Measurements from ENCODE around the gene STRIP2.

The STRIP2 gene

DNA sequence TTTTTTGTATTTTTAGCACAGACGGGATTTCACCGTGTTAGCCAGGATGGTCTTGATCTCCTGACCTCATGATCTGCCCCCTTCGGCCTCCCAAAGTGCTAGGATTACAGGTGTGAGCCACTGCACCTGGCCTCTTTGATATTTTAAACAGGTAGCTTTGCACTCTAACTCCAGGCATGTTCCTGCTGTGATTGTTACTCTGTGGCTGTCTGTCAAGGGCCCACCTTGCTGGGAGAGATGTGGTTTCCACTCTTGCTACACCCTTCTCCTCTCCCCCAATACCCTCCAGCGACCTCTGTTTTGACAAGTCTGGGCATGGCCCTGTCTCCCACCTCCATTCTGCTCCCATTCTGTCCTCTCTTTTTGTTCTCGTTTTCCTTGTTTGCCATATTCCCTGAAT, 85.2 kb downstream of the STRIP2 start:
- Histone ChIP-seq H3K4me3 (ENCODE audit: low read length) (no peak overlapping the region), H3K79me2 (ENCODE audit: control insufficient read depth, low read length) (no peaks in the 10 kb centered on the region), H3K4me1 (ENCODE audit: control insufficient read depth, low read length) (no peaks in the 10 kb centered on the region), H3K9me2 (replicated peaks; ENCODE audit: control insufficient read depth, low read length) (no peaks in the 10 kb centered on the region), H3K27ac (ENCODE audit: low read depth, low read length) (no peak overlapping the region), H3K36me3 (ENCODE audit: control insufficient read depth, low read length) (no peaks in the 10 kb centered on the region), H4K20me1 (ENCODE audit: control insufficient read depth, insufficient read depth, low read depth, low read length) (no peaks in the 10 kb centered on the region), H3K27me3 (ENCODE audit: control insufficient read depth, low read length) (peaks cover 9% of the 10 kb centered on the region; the same call in 1 of the 2 replicates), H3K4me2 (ENCODE audit: low read length) (no peak overlapping the region), H3K9me3 (ENCODE audit: control insufficient read depth, insufficient read depth, low read length) (no peaks in the 10 kb centered on the region), H3F3A (ENCODE audit: control insufficient read depth, insufficient read depth) (no peaks in the 10 kb centered on the region)
- TF ChIP-seq EZH2phosphoT487 (IDR thresholded peaks at IDR 0.05; ENCODE audit: borderline replicate concordance, low read length): no peak
- TF ChIP-seq, protein P1, sequence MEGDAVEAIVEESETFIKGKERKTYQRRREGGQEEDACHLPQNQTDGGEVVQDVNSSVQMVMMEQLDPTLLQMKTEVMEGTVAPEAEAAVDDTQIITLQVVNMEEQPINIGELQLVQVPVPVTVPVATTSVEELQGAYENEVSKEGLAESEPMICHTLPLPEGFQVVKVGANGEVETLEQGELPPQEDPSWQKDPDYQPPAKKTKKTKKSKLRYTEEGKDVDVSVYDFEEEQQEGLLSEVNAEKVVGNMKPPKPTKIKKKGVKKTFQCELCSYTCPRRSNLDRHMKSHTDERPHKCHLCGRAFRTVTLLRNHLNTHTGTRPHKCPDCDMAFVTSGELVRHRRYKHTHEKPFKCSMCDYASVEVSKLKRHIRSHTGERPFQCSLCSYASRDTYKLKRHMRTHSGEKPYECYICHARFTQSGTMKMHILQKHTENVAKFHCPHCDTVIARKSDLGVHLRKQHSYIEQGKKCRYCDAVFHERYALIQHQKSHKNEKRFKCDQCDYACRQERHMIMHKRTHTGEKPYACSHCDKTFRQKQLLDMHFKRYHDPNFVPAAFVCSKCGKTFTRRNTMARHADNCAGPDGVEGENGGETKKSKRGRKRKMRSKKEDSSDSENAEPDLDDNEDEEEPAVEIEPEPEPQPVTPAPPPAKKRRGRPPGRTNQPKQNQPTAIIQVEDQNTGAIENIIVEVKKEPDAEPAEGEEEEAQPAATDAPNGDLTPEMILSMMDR (IDR thresholded peaks at IDR 0.05; ENCODE audit: low read depth, low read length, poor library complexity, severe bottlenecking): no peak

DNA sequence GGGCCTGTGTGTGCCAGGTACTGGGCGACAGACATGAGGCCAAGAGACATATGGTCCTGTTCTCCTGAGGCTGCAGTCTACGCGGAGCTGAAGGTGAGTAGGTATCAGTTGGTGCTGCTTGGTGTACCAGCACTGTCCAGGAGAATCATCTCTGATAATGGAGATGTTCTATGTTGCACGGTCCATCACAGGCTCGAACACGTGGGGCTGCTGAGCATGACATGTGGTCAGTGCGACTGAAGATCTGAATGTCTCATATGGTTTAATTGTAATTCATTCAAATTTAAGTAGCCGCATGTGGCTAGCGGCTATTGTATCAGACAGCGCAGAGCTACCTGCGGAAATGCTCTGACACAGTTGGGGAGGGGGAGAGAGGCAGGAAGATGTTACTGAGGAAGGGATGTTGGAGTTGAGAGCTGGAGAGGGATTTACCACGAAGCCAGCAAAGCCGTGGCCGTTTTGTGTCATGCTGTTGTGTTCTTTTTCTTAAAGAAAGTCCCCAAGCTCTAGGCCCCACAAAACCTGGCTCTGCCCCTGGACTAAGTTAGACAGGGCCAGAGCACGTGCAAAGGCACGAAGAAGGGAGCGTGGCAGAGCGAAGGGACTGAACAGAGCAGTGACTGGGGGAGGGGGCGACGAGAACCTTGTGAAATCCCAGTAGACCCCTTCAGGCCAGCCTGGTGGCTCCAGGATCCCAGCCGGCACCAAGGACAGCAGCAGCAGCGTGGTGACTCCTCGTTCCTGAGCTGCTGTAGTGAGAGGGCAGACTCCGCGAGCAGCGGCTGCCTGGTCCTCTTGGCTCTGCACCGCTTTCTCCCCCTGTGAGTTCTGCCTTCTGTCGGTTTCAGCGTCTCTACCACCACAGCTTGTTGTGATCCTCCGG, 88.1 kb downstream of the STRIP2 start:
- Histone ChIP-seq H3K9me3 (ENCODE audit: control insufficient read depth, insufficient read depth, low read length) (no peaks in the 10 kb centered on the region), H3K9me2 (replicated peaks; ENCODE audit: control insufficient read depth, low read length) (no peaks in the 10 kb centered on the region), H3K27me3 (ENCODE audit: control insufficient read depth, low read length) (peaks cover 9% of the 10 kb centered on the region; the same call in 1 of the 2 replicates), H4K20me1 (ENCODE audit: control insufficient read depth, insufficient read depth, low read depth, low read length) (no peaks in the 10 kb centered on the region), H3K4me1 (ENCODE audit: control insufficient read depth, low read length) (no peaks in the 10 kb centered on the region), H3K36me3 (ENCODE audit: control insufficient read depth, low read length) (no peaks in the 10 kb centered on the region), H3K4me3 (ENCODE audit: low read length) (no peak overlapping the region), H3K79me2 (ENCODE audit: control insufficient read depth, low read length) (no peaks in the 10 kb centered on the region), H3K27ac (ENCODE audit: low read depth, low read length) (no peak overlapping the region), H3K4me2 (ENCODE audit: low read length) (no peak overlapping the region), H3F3A (ENCODE audit: control insufficient read depth, insufficient read depth) (no peaks in the 10 kb centered on the region)
- TF ChIP-seq EZH2phosphoT487 (IDR thresholded peaks at IDR 0.05; ENCODE audit: borderline replicate concordance, low read length): no peak
- TF ChIP-seq, protein P1 (IDR thresholded peaks at IDR 0.05; ENCODE audit: low read depth, low read length, poor library complexity, severe bottlenecking): no peak

DNA sequence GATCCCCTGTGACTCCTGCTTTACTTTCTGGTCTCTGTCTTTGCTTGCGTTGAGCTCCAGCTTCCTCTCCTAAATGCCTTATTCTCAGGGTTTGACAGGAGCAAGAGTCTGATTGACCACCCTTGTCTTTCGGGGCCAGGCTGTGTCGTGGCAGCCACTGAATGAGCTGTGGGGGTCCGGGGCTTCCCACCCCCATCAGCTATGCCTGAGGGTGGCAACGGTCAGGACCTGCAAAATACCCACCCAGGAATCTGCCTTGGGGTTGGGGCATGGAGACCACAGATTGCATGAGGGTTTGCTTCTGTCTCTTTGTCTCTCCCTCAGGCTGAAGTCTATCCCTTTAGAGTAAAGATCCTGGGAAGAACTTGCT, 88.7 kb downstream of the STRIP2 start:
- no peaks in the 10 kb centered on the region for H3K36me3 ChIP-seq (ENCODE audit: control insufficient read depth, low read length)
- no peak overlapping the region for H3K4me2 ChIP-seq (ENCODE audit: low read length)
- no peaks in the 10 kb centered on the region for H3K9me2 ChIP-seq (replicated peaks; ENCODE audit: control insufficient read depth, low read length)
- H3K79me2 ChIP-seq (ENCODE audit: control insufficient read depth, low read length): no peaks in the 10 kb centered on the region
- H3F3A ChIP-seq (ENCODE audit: control insufficient read depth, insufficient read depth): no peaks in the 10 kb centered on the region
- H3K9me3 ChIP-seq (ENCODE audit: control insufficient read depth, insufficient read depth, low read length): no peaks in the 10 kb centered on the region
- no peak for TF ChIP-seq EZH2phosphoT487 (IDR thresholded peaks at IDR 0.05; ENCODE audit: borderline replicate concordance, low read length)
- TF ChIP-seq, protein P1 (IDR thresholded peaks at IDR 0.05; ENCODE audit: low read depth, low read length, poor library complexity, severe bottlenecking): no peak
- no peaks in the 10 kb centered on the region for H4K20me1 ChIP-seq (ENCODE audit: control insufficient read depth, insufficient read depth, low read depth, low read length)
- no peaks in the 10 kb centered on the region for H3K4me1 ChIP-seq (ENCODE audit: control insufficient read depth, low read length)
- no peak overlapping the region for H3K4me3 ChIP-seq (ENCODE audit: low read length)
- H3K27me3 ChIP-seq (ENCODE audit: control insufficient read depth, low read length): peaks cover 9% of the 10 kb centered on the region; the same call in 1 of the 2 replicates
- H3K27ac ChIP-seq (ENCODE audit: low read depth, low read length): no peak overlapping the region
